NAMALWA (cell line): Measurements from ENCODE around the gene GGTA1.
A peak's percentile ranks its signal among the peaks of the same experiment; 100 is the strongest.
"Not testable (repeated sequence)": the region's sequence is repeated elsewhere in the genome, so short reads cannot be mapped to it uniquely, and the experiment has no call there.

Experiments used
- DNase-seq: peaks from one replicate; pipeline ENCODE4 v3.0.0-alpha.2; 2015; ENCODE audit warnings: low spot score

Gene GGTA1

DNA sequence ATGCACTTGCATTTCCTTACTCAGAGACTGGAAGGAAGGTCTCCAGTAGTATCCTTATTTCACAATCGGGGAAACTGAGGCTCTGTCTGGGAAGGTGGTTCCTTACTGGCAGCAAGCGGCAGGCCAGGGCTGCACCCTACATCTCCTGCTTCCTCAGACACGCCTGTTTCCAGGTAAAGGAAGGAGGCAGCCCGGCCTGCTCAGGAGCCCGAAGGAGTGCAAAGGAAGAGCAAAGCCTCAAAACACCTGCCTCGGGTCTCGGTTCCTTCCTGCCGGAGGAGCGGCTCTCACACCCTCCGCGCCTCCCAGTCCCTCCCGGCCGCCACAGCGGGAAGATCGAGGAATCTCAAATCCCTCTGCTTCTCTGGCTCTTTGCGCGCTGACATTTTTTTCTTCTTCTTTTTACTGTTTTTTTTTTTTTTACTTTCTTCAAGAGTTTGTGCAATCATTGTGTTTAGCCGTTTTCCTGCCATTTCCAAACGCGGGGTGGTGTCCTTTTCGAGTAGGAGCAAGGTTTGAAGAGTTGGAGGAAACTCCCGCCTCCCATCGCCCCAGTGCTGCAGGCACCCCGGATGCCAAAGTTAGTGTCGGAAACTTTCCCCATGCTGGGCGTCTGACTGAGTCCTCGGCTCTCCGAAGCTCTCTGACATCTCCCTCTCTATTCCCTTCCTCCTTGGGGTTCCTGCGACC, 1.0 kb downstream of the GGTA1 start:
- no peak for DNase-seq

DNA sequence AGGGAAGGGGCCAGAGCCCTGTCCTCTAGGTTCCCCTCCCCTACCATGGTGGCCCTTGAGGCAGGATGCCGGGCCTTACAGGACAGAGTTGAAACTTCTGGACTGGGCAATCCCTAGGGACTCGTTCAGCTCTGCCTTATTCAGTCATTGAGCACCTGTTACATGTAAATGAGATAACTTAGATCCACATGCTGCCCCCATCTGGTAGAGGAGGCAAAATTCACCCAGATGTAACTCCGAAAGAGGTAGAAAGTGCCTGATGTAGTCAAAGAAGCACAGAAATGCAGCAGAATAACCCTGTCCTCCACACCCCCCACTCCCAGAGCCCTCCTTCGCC, 1.5 kb downstream of the GGTA1 start:
- peak; percentile 96 for DNase-seq

DNA sequence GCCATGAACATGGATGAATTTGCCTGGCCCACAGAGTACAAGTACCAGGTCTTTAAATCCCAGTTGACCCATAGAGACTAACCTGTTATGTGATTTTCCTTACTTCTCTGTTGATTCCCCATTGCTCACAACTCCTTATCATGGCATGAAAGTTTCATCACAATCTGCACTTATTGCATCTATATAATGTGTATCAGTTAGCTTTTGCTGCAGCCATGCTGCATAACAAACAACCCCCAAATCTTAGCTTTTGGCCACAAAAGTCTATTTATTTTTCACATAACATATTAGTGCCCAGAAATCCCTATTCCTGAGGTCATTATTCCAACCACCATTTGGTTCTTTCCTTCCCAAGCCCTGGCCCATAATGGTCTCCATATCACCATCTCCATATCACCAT, 3.7 kb downstream of the GGTA1 start:
- no peak for DNase-seq

DNA sequence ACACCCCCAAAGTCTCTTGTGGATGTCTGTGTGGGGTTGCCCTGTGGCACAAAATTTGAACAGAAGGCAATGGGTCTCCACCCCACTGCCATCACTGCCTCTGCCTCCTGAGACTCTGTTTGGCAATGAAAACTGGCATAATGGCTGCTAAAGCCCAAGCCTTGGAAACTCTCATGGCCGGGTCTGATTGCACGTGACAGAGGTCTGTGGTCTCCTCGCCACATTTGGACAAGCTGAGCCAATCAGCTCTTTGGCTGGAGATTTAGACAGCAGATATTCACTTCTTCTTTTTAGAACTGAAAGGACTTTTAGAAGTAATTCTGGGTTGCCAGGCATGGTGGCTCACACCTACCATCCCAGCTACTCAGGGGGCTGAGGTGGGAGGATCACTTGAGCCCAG, 5.5 kb downstream of the GGTA1 start:
- DNase-seq: peak; percentile 54

DNA sequence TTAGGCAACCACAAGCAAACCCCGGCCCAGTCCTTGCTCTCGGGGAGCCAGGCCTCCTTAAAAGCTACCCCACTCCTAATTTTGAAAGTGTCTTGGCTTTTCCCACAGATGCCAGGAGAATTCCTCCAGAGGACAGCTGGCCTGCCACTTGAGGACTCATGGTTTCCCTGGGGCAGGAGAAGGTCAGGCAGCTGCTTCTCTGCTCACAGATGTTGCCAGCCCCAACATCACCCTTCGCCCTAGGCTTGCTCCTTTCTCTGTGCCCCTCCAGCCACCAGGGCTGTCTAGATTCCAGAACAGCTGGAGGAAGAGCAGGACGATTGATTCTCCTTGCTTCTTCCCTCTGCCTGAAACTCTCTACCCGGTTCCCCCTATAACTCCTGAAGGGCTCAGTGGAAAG, 8.5 kb downstream of the GGTA1 start:
- DNase-seq: no peak

DNA sequence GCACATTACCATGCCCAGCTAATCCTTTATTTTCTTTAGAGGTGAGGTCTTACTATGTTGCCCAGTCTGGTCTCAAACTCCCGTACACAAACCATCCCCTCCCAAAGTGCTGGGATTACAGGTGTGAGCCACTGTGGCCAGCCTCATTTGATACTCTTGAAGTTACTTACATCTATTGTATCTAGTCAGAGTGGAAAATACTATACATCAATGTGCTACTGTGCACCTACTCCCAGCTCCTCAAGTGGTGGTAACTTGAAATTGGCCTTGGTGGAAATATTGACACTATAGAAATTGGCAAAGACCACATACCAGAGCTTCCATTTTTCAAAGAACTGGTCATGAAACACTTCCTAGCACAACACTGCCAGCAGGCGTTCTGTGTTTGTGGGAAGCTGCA, 10.3 kb downstream of the GGTA1 start:
- no peak for DNase-seq

DNA sequence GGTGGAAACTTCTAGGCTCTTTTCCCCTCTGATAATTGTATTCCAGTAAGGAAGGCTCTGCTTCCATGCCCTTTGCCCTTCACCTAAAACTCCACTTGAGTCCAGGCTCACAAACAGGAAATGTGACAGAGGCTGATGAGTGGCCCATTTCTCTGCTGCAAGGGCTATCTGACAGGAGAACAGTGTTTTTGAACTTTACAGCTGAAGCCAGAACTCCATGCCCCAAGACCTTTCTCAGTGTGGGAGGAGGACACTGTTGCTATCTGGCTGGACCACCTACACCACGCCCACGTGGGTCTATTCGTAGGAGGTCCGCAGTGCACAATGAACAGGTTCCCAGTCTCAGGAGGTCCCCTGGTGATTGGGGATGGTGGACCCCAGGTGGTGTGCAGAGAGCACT, 13.6 kb downstream of the GGTA1 start:
- no peak for DNase-seq

DNA sequence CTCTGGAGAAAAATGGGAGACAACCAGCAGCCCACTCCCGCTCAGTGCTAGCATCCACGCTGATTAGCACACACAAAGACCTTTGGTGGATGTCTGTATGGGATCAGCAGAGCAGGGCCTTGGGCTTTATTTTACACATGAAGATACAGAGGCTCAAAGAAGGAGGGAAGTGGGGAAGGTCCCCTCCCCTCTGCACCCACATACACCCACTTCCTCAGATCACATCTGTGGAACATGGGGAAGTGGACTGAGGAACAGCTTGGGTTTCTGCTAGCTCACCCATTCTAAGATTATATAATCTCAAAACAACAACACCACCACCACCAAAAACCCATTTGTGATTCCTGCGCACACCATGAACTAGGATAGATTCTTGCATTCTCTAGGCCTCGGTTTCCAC, 14.0 kb downstream of the GGTA1 start:
- no peak for DNase-seq

DNA sequence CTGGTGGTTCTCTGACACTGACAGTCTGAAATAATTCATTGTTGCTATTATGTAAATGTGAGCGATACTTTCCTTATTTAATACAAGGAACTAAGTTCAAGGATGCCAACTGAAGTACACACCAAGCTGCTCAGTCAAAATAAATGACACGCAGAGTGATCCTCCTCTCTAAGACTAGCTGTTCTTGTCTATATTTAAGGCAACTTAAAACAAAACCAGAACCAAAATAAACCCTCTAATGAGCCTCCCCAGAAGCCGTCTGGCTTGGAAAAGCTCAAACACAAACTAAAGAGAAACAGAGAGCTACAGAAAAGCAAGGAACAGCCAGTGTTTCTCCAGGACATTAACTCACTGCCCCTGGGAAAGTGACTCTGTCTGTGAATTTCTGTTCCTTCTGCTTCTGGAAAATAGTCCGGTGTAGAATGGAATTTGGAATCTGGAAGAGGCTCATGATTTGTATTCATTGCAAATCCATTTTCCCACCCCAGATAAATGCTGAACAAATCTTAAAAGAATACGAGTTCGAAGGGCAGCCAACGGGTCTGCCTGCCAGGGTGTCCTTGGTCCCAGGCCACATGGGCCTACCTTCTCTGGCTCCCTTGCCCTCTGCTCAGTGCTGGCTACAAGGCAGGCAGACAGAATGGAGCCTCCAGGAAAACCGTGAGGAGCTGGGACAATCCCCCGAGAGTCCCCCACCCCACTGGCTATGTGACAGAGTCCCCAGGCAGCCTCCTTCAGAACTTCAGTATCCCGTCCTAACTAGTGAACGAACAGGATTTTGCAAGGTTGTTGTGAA, 14.8 kb downstream of the GGTA1 start:
- DNase-seq: no peak

DNA sequence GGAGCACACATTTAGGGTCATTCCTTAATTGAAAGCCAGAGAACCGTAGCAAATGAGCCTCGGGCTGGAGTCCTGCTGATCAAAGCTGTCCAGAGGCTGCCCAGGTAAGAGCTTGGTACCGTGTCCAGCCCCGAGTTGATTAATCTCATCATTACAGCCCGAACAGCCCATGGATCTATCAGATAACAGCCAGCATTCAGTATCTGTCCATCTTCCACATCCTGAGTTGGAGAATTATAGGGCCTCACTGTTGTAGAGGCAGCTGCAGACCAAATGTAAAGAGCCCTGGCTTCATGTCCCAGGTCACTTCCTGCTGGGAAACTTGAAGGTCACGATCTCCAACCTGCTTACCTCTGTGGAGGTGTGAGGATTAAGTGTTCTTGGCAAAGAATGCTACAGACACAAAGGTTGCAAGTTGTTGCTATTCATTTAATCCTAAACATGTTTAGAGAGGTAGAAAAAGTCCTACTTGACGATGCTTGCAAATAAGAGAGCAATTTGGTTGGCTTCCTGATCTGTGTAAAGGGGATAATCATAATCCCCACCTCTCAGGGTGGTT, 16.1 kb downstream of the GGTA1 start:
- no peak for DNase-seq

DNA sequence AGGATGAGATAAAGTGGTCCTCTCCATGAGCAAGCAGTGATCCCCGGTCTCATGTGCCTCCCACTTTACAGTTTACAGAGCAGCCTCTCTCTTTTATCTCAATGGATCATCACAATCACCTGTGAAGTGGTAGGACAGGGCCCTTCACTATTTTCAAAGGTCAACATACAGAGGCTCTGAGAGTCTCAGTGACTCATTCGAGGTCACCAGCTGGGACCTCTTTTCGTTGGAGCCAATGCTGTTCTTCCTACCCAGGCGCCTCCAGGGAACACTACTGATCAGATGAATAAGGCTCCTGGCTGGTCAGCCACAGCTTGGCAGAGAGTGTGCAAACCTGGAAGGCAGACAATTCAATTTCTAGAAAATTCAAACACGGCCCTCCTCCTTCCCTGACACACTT, 16.6 kb downstream of the GGTA1 start:
- no peak for DNase-seq

DNA sequence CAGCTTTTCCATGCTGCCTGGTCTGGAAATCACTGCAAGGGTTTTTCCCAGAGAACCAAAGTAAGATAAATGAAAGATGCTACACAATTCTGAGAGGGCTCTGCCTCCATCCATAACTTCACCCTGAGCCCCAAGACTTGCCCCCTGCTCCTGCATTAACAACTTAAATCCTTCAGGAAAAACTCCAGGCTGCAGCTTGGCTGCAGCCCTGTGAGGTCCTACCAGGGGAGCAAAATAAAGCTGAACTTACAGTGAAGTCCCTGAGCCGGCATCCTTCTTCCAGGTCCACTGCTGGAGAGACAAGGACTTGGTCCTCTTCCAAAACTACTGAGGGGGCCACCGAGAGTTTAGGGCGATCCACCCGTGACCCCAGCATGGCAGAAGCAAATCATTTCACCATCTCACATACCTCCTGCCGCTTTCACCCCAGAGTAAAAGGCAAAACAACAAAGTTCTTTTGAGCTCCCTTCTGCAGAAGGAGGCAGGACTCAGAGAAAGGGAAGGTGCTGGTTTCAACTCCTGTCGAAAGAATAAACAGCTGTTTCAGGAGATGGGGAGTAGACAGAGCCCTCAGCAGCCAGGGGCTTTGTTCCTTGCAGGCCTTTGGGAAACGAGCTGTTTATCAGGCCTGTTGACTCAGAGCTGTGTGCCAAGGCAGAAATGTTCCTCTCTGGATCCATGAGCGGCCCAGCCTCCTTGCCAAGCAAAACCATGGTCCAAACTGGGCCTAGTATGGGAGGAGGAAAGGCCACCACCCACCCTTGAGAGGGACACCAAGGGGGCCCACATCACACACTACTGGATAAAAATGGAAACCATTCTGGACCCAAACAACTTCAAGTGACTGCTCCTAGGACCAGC, 20.6 kb downstream of the GGTA1 start:
- no peak for DNase-seq

DNA sequence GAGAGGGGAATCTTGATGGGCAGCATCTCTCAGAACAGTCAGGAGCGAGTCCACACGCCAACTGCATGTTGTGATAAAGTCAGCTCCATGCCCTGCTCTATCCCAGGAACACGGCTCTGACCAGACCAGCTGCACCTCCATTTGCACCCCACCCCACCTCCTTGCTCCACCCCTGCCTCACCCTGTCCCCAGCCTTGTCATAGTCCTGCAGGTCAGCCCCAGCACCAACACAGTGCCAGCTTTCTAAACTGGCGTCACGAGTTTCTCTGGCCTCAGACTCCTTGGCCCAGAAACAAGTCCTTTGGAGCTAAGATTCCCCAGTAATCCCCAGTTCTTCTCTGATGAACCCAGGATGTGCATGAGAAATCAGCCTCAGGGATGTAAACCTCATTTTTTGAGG, 23.5 kb downstream of the GGTA1 start:
- no peak for DNase-seq

DNA sequence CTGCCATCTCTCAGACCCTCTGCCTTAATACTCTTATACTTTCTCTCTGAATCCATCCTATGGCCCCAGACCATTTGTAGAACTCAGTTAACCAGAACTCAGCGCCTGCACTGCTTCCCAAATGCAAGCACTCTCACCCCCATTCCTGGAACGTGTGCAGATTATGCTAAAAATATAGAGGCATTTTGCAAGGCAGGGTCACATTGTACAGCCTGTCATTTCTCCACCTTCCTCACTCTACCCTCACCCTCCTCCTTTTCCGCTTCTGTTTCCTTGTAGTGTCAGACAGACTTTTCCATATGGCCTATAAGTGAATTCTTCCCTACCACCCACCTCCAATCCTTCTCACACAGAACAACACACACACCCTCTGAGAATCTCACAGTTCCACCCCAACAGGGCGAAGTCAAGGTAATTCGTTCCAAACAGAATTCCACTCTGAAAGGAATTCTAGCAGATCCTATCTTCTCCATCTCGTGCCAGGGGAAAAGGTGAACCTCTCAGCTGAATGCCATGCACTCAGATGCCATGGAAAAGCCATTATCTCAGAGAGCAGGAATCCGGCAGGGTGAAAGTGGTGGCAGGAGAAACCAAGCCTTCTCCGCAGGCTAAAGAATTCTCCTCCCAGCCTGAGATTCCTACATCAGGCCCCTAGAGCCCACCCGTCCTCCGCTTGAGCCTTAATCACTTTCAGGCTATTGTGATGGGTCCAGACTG, 25.3 kb downstream of the GGTA1 start:
- DNase-seq: no peak

DNA sequence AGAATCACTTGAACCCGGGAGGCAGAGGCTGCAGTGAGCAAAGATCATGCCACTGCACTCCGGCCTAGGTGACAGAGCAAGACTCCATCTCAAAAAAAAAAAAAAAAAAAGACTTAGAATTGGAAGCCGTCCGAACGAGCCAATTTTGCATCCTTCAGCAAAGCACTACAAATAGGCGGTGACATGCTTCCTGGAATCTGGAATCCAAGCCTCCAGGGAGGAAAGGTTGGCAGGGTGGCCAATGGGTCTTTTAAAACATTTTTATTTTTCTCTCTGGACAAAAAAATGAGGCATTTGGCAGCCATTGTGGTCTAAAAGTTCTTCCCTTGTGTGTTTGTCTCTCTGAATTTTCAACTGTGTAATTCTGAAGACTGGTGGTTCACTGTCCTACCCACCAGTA, 26.4 kb downstream of the GGTA1 start:
- no peak for DNase-seq

DNA sequence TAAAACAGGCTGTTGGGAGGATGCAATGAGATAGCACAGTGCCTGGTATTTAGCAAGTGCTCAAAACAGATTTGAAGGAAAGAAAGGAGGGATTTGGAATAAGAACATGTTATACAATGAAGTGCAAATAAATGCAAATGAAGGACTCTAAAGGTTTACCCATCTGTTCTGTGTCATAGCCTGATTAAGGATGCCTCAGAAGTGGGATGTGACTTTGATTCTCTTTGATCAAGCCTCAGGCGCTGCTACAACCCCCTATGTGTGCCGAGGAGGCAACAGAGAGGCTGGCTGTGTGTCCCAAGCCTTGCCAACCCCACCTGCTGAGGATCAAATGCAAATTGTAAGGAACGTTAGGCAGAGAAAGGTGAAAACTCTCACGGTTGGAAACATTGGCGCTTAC, 27.2 kb downstream of the GGTA1 start:
- no peak for DNase-seq

DNA sequence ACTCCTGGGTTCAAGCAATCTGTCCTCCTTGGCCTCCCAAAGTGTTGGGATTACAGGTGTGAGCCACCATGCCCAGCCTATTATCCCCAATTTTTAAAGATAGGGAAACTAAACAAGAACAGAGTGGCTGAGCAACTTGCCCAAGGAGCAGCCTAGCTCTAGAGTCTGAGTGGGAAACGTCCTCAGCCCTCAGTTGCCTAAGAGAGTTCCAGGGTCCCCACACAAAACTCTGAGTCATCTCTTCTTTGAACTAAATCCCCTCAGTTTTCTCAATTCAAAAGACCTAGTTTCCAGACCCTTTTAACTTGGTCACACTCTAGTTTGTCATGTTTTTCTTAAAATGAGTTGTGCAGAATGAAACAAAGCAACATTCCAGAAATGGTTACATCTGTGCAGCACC, 33.5 kb downstream of the GGTA1 start:
- no peak for DNase-seq

DNA sequence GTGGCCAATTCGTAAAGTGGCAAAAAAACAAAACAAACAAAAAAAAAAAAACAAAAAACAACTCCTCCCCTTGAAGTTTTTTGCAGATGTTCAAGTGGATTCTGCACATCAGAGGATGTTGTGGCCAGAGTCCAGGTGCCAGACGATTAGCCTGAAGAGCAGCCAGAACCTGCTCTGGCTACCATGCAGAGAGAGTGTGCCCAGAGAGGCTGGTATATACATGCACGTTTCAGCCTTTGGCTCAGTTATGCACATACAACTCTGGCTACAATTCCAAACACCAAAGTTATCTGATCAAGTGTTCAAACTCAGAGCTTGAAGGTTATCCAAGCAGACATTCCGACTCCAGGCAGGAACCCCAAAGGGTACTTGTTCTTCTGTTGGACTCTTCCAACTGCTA, 34.7 kb downstream of the GGTA1 start:
- DNase-seq: peak; percentile 16

DNA sequence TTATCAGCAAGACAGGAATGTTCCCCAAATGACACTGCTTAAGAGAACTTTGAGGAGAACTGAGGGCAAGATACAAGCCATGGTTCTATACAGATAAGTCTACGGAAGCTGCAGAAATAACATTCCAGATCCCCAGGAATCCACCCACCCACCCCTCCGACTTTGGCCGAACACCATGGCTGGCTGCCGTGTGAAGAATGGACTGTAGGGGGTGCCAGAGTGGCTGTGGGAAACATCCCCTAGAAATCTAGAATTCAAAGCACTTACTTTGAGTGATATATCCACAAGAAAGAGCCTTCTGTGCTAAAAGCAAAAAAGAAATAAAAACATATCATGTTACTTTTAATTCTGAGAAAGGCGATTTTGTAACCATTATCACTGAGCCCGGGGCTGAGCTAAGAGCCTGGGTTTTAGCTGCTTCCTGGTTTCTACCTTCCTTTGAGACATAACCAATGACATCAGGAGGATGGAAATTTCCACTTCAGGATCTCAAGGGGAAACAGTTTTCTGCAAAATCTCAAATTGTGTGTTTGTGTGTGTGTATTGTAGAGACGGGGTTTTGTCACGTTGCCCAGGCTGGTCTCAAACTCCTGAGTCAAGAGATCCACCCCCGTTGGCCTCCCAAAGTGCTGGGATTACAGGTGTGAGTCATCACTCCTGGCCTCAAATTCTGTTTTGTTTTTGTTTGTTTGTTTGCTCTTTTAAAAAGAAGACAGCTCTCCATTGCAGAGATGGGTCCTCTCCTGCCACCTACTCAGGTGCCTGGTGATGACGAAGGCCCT, 36.4 kb downstream of the GGTA1 start:
- peak; percentile 53 for DNase-seq

DNA sequence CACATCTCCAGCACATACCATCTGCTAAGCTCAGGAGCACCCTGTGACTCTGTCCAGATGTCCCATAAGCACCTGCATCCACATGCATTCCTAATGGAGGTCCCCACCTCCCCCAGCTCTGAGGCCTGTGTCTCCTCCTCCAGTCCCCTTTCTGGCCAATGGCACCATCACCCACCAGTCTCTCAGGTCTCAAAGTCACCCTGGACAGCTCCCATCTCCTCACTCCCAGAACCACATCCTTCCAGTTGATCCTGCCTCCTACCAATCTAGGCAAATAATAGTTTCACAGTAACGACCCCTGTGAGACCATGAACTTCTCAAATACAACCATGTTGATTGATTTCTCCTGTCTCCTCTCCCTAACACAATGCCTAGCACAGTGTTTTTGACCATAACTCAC, 40.1 kb downstream of the GGTA1 start:
- no peak for DNase-seq

DNA sequence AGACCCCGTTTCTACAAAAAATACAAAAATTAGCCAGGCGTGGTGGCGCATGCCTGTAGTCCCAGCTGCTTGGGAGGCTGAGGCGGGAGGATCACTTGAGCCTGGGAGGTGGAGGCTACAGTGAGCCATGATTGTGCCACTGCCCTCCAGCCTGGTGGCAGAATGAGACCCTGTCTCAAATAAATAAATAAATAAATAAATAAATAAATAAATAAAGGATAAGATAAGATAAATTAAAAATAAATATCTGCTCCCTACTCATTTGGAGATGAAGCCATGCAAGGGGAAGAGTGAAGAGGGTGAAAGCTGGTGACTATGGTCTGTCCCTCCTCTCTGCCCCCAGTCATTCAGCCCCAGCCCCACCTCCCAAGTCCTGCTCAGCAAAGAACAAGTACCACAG, 41.2 kb downstream of the GGTA1 start:
- not testable (repeated sequence) for DNase-seq
